ENCODE data around the gene EPHA4. TPM values are rescaled to one million over a fixed set of nuclear protein-coding genes. Genes with fewer than 3 reads are reported as not detected.

The EPHA4 gene
- polyA plus RNA-seq, 2 of the 4 experiments (the other 2 are of a cell fraction) = 0.54 to 1.1 TPM

DNA sequence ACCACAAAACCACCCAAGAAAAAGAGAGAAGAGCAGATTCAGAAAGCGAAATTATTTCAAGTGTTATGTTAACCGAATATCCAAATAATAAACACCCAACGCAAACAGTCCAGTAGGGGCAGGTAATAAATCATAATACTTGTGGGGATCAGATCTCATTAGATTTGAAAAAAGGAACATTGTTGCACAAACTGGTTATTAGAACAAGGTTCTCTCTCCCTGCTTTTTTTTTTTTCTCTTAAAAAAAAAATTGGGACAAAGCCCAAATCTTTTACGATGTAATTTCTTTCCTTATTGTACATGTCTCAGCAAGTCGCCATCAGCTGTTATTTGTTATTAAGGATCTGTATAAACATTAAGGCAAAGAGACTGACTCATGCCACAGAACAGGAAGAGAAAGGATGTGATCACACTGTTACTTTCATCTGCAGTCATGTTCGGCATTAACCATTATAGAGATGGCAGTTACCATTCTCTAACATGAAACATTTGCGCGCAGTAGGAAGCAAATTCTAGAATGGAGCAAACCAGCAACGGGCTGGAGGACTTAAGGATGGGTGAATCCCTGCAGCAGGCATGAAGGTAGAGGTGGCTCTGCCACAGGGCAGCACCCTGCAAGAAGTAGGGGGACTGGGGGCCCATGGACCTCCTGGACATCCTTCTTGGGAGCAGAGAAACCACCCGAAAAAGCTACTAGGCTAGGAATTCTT, 42.0 kb downstream of the EPHA4 start:
- ATAC-seq = peak in 1 of 2 experiments; percentile 43; a peak in 1 of 6 replicates
- DNase-seq (ENCODE audit: low read depth in 1 of 2, low spot score in 1 of 2) = peak in 1 of 2 experiments; percentile 24
- POLR2A ChIA-PET = no interaction called here

GRCh38 chr2:221529177-221529942, 42.7 kb downstream of the EPHA4 start:
- Histone ChIP-seq H3K27ac (no peak overlapping the region), H3K4me3 (no peak overlapping the region; the same call in 2 of the 3 replicates), H3K4me2 (peak overlapping the region; percentile 52), H3K4me1 (peaks cover 14% of the 10 kb centered on the region; the same call in 1 of the 3 replicates), H3K9me3 (no peaks in the 10 kb centered on the region)
- ATAC-seq (no peak), FAIRE-seq (no peak), DNase-seq (ENCODE audit: low read depth in 1 of 2, low spot score in 1 of 2) (no peak)
- CTCF ChIA-PET = no interaction called here
- TF ChIP-seq HOXA7 (CRISPR knock-in tag; IDR thresholded peaks at IDR 0.05) (no peak), KDM5A (IDR thresholded peaks at IDR 0.05) (no peak), FOXS1 (CRISPR knock-in tag; IDR thresholded peaks at IDR 0.05) (no peak), CHD2 (IDR thresholded peaks at IDR 0.05; ENCODE audit: low read length, partially characterized antibody) (no peak)
- WGBS (ENCODE audit: missing lambda C conversion rate) = 28% methylated on average over 8 of the region's 8 CpGs
- POLR2A ChIA-PET = no interaction called here

More for the DNA sequence above, 42.0 kb downstream of the EPHA4 start:
- peaks cover 14% of the 10 kb centered on the region; the same call in 1 of the 3 replicates for H3K4me1 ChIP-seq
- CTCF ChIA-PET = interaction anchor here (1.2 kb wide), 1 partner anchor 9 kb away, joined by 3 read pairs; no protein-coding TSS in a partner anchor
- FAIRE-seq = no peak
- peak overlapping the region in 1 of 2 experiments; percentile 40; a peak in 2 of 6 replicates for H3K27ac ChIP-seq
- no peaks in the 10 kb centered on the region for H3K9me3 ChIP-seq
- H3K4me3 ChIP-seq = no peak overlapping the region; the same call in 2 of the 3 replicates
- H3K4me2 ChIP-seq = peak overlapping the region; percentile 52
- TF ChIP-seq ZNF302 (CRISPR knock-in tag; IDR thresholded peaks at IDR 0.05) (no peak), RNF2 (IDR thresholded peaks at IDR 0.05; ENCODE audit: borderline replicate concordance, low read depth) (no peak), EHF (CRISPR knock-in tag; IDR thresholded peaks at IDR 0.05) (no peak), HOXA7 (CRISPR knock-in tag; IDR thresholded peaks at IDR 0.05) (no peak), ZC3H11A (IDR thresholded peaks at IDR 0.05) (no peak), TFCP2L1 (CRISPR knock-in tag; IDR thresholded peaks at IDR 0.05) (no peak), HDAC2 (IDR thresholded peaks at IDR 0.05) (no peak), RFX5 (IDR thresholded peaks at IDR 0.05) (no peak), RCOR1 (IDR thresholded peaks at IDR 0.05; ENCODE audit: low read depth, low read length) (no peak), HES2 (IDR thresholded peaks at IDR 0.05) (no peak), POLR2A (IDR thresholded peaks at IDR 0.05; ENCODE audit: low read length) (no peak)
- TF ChIP-seq, protein P1, sequence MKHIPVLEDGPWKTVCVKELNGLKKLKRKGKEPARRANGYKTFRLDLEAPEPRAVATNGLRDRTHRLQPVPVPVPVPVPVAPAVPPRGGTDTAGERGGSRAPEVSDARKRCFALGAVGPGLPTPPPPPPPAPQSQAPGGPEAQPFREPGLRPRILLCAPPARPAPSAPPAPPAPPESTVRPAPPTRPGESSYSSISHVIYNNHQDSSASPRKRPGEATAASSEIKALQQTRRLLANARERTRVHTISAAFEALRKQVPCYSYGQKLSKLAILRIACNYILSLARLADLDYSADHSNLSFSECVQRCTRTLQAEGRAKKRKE (CRISPR knock-in tag; IDR thresholded peaks at IDR 0.05; ENCODE audit: low read depth) = no peak
- WGBS (ENCODE audit: missing lambda C conversion rate) = 27% methylated on average over 9 of the region's 10 CpGs

DNA sequence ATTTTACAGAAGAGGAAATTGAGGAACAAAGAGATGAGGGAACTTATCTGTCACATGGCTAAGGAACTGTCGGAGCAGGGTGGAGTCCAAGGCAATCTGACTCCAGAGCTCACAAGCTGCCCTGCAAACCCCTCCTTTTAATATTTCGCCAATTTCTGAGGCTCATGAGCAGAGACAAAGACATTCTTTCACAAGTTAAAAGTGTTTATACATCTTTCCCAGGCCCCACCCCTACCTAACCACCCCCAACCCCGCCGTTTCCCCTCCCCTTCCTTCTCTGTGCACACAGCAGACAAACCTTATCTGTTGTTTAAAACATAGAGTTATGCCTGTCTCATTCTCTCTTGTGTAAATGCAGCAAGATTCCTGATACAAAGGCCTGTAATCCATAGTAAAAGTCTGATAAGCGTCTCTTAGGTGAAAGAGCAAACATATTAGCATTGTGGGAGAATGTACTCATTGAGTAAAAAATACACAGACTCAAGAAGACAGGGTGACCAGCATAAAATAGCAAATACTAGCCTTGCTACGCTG, 44.3 kb downstream of the EPHA4 start:
- WGBS (ENCODE audit: missing lambda C conversion rate) = 27% methylated on average over 6 of the region's 6 CpGs
- FAIRE-seq (no peak), ATAC-seq (no peak), DNase-seq (ENCODE audit: low read depth in 1 of 2, low spot score in 1 of 2) (no peak)
- H3K9me3 ChIP-seq = no peaks in the 10 kb centered on the region
- no peak overlapping the region for H3K4me2 ChIP-seq
- H3K27ac ChIP-seq = no peak overlapping the region
- TF ChIP-seq ZSCAN20 (CRISPR knock-in tag; IDR thresholded peaks at IDR 0.05) (no peak), NFE2L2 (conservative IDR thresholded peaks at IDR 0.05; ENCODE audit: low read length) (no peak), KDM5A (IDR thresholded peaks at IDR 0.05) (no peak), ZFP36 (IDR thresholded peaks at IDR 0.05; ENCODE audit: borderline replicate concordance, partially characterized antibody) (no peak), ZC3H11A (IDR thresholded peaks at IDR 0.05) (no peak), ESRRA (IDR thresholded peaks at IDR 0.05; ENCODE audit: borderline replicate concordance, low read length) (no peak), POLR2A (IDR thresholded peaks at IDR 0.05; ENCODE audit: low read length) (no peak), BCL3 (IDR thresholded peaks at IDR 0.05) (no peak), CEBPB (IDR thresholded peaks at IDR 0.05) (no peak), ZNF302 (CRISPR knock-in tag; IDR thresholded peaks at IDR 0.05) (no peak), EP300 (IDR thresholded peaks at IDR 0.05) (no peak)
- ChIA-PET CTCF (no interaction called here), POLR2A (no interaction called here)
- H3K4me1 ChIP-seq = peaks cover 14% of the 10 kb centered on the region; the same call in 1 of the 3 replicates
- no peak overlapping the region for H3K4me3 ChIP-seq
